TTC549 (cell line): ENCODE results near the gene NRXN2.

ENCODE experiments used
- FAIRE-seq: peaks from 2 replicates; lab custom pipeline; 2012; peaks lifted over from hg19 to GRCh38; lab: Jason Lieb, UNC

Gene NRXN2

GRCh38 chr11:64649291-64649697 lies 73.7 kb downstream of the NRXN2 start:
- no peak for FAIRE-seq

GRCh38 chr11:64648551-64648950 lies 74.4 kb downstream of the NRXN2 start:
- no peak for FAIRE-seq

GRCh38 chr11:64647019-64647779 lies 75.8 kb downstream of the NRXN2 start:
- no peak for FAIRE-seq

- FAIRE-seq = no peak
These were observed 78.2 kb downstream of the NRXN2 start for GRCh38 chr11:64644647-64645275.

- no peak for FAIRE-seq
These were observed 78.9 kb downstream of the NRXN2 start for GRCh38 chr11:64643920-64644646.

GRCh38 chr11:64643256-64643881 lies 79.6 kb downstream of the NRXN2 start:
- no peak for FAIRE-seq

GRCh38 chr11:64642871-64643255 lies 80.1 kb downstream of the NRXN2 start:
- no peak for FAIRE-seq

GRCh38 chr11:64642418-64642735 lies 80.6 kb downstream of the NRXN2 start:
- FAIRE-seq = no peak

GRCh38 chr11:64641596-64642417 lies 81.2 kb downstream of the NRXN2 start:
- FAIRE-seq = no peak

- no peak for FAIRE-seq
These were observed 83.1 kb downstream of the NRXN2 start for GRCh38 chr11:64639885-64640284.

GRCh38 chr11:64638829-64639228 lies 84.2 kb downstream of the NRXN2 start:
- FAIRE-seq = no peak

- FAIRE-seq = no peak
These were observed 84.9 kb downstream of the NRXN2 start for GRCh38 chr11:64638018-64638665.

- FAIRE-seq = no peak
These were observed 85.5 kb downstream of the NRXN2 start for GRCh38 chr11:64637334-64638017.

- no peak for FAIRE-seq
These were observed 89.3 kb downstream of the NRXN2 start for GRCh38 chr11:64633555-64634159.

GRCh38 chr11:64632654-64633053 lies 90.3 kb downstream of the NRXN2 start:
- no peak for FAIRE-seq

- no peak for FAIRE-seq
These were observed 90.8 kb downstream of the NRXN2 start for GRCh38 chr11:64632237-64632636.

- FAIRE-seq = no peak
These were observed 91.3 kb downstream of the NRXN2 start for GRCh38 chr11:64631675-64632074.

- FAIRE-seq = no peak
These were observed 93.0 kb downstream of the NRXN2 start for GRCh38 chr11:64629796-64630562.

- no peak for FAIRE-seq
These were observed 93.9 kb downstream of the NRXN2 start for GRCh38 chr11:64629103-64629502.

- no peak for FAIRE-seq
These were observed 94.4 kb downstream of the NRXN2 start for GRCh38 chr11:64628596-64628995.
